PC-3 (cell line): ENCODE results near the gene BRIP1.

Experiments
- EZH2 ChIP-seq: fragments of 300-600 bp; sonication (generic); IDR thresholded peaks from one replicate; pipeline ENCODE4 v1.6.1; 2017; ENCODE audit warnings: antibody characterized with exemption, mild to moderate bottlenecking, low read length; ENCODE audit not compliant: unreplicated experiment
- TF ChIP-seq, protein P1 (sequence below): fragments of 300-600 bp; sonication (generic); conservative IDR thresholded peaks from 2 replicates; pipeline ENCODE4 v1.5.1; 2017; ENCODE audit warnings: antibody characterized with exemption, low read depth, mild to moderate bottlenecking, low read length

DNA sequence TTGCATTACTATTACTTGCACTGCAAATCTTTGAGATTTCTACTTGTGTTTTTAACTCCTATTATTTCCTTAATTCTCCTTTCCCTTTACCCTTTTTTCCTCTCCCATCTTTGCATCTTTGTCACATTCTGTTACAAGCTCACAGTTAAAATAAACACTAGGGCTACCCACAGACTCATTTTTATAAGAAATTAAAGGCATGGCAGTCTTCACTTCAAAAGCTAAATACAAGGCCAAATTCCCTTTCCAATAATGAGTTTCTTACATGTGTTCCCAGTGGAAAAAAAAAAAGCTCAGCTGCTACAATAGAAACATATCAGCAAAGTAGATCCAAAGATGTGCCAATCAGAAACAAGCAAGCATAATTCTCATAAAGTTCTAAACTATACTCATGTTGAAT lies 3.7 kb upstream of the BRIP1 start:
- TF ChIP-seq, protein P1, sequence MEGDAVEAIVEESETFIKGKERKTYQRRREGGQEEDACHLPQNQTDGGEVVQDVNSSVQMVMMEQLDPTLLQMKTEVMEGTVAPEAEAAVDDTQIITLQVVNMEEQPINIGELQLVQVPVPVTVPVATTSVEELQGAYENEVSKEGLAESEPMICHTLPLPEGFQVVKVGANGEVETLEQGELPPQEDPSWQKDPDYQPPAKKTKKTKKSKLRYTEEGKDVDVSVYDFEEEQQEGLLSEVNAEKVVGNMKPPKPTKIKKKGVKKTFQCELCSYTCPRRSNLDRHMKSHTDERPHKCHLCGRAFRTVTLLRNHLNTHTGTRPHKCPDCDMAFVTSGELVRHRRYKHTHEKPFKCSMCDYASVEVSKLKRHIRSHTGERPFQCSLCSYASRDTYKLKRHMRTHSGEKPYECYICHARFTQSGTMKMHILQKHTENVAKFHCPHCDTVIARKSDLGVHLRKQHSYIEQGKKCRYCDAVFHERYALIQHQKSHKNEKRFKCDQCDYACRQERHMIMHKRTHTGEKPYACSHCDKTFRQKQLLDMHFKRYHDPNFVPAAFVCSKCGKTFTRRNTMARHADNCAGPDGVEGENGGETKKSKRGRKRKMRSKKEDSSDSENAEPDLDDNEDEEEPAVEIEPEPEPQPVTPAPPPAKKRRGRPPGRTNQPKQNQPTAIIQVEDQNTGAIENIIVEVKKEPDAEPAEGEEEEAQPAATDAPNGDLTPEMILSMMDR = no peak
- no peak for TF ChIP-seq EZH2
